H9 (cell line): ENCODE data around the gene PAPOLA. TPM values are rescaled to one million over a fixed set of nuclear protein-coding genes. Genes with fewer than 3 reads are reported as not detected.

Experiments
- DNase-seq: peaks from one replicate; pipeline ENCODE4 v3.0.0-alpha.2; 2017
- H2AFZ ChIP-seq: one replicate; pipeline ENCODE4 v1.6.1; 2013; ENCODE audit warnings: mild to moderate bottlenecking, low read length, control low read depth, moderate library complexity
- H2AK5ac ChIP-seq: 2 replicates; pipeline ENCODE4 v1.6.1; 2013; ENCODE audit warnings: low read length, control low read depth, mixed read lengths; ENCODE audit not compliant: insufficient read length
- H2BK120ac ChIP-seq: one replicate; pipeline ENCODE4 v1.6.1; 2013; ENCODE audit warnings: low read depth, mild to moderate bottlenecking, low read length, control low read depth, inconsistent platforms; ENCODE audit not compliant: poor library complexity, severe bottlenecking
- H2BK12ac ChIP-seq: 2 replicates; pipeline ENCODE4 v1.6.1; 2013; ENCODE audit warnings: low read length, control low read depth, mixed read lengths, low read depth; ENCODE audit not compliant: insufficient read length
- H2BK15ac ChIP-seq: 2 replicates; pipeline ENCODE4 v1.6.1; 2013; ENCODE audit warnings: low read depth, low read length, control low read depth
- H2BK20ac ChIP-seq: one replicate; pipeline ENCODE4 v1.6.1; 2013; ENCODE audit warnings: low read depth, mild to moderate bottlenecking, low read length, control low read depth, inconsistent platforms; ENCODE audit not compliant: poor library complexity, severe bottlenecking
- H2BK5ac ChIP-seq: 2 replicates; pipeline ENCODE4 v1.6.1; 2013; ENCODE audit warnings: low read length, control low read depth, mixed read lengths; ENCODE audit not compliant: insufficient read length
- H3K14ac ChIP-seq: 2 replicates; pipeline ENCODE4 v1.6.1; 2013; ENCODE audit warnings: low read length, control low read depth; ENCODE audit not compliant: insufficient read depth
- H3K18ac ChIP-seq: 2 replicates; pipeline ENCODE4 v1.6.1; 2013; ENCODE audit warnings: low read depth, mild to moderate bottlenecking, mixed read lengths, low read length, control low read depth; ENCODE audit not compliant: insufficient read length
- H3K23ac ChIP-seq: 2 replicates; pipeline ENCODE4 v1.6.1; 2013; ENCODE audit warnings: low read length, control low read depth, mixed read lengths, low read depth; ENCODE audit not compliant: insufficient read length
- H3K23me2 ChIP-seq: 2 replicates; pipeline ENCODE4 v1.6.1; 2013; ENCODE audit warnings: low read depth, mild to moderate bottlenecking, mixed read lengths, low read length, control low read depth; ENCODE audit not compliant: insufficient read length, poor library complexity, severe bottlenecking
- H3K27ac ChIP-seq: 2 replicates; pipeline ENCODE4 v1.5.1; 2013; ENCODE audit warnings: low read length, control low read depth, mixed read lengths, low read depth; ENCODE audit not compliant: insufficient read length
- H3K27me3 ChIP-seq: 2 replicates; pipeline ENCODE4 v1.6.1; 2013; ENCODE audit warnings: low read length, control low read depth, inconsistent platforms; ENCODE audit not compliant: insufficient read depth
- H3K4ac ChIP-seq: 2 replicates; pipeline ENCODE4 v1.6.1; 2013; ENCODE audit warnings: low read depth, mild to moderate bottlenecking, control low read depth, inconsistent platforms, low read length, moderate library complexity
- H3K4me1 ChIP-seq: 2 replicates; pipeline ENCODE4 v1.6.1; 2013; ENCODE audit warnings: low read length, control low read depth, inconsistent platforms; ENCODE audit not compliant: insufficient read depth
- H3K4me2 ChIP-seq: 2 replicates; pipeline ENCODE4 v1.6.1; 2013; ENCODE audit warnings: low read length, control low read depth, mixed read lengths; ENCODE audit not compliant: insufficient read length, insufficient read depth
- H3K56ac ChIP-seq: 2 replicates; pipeline ENCODE4 v1.6.1; 2013; ENCODE audit warnings: low read depth, mild to moderate bottlenecking, mixed read lengths, low read length, control low read depth; ENCODE audit not compliant: insufficient read length
- H3K79me1 ChIP-seq: 2 replicates; pipeline ENCODE4 v1.6.1; 2013; ENCODE audit warnings: low read depth, mild to moderate bottlenecking, moderate library complexity, low read length, control low read depth, inconsistent platforms; ENCODE audit not compliant: insufficient read depth, poor library complexity, severe bottlenecking
- H3K79me2 ChIP-seq: 2 replicates; pipeline ENCODE4 v1.6.1; 2013; ENCODE audit warnings: low read length, control low read depth, inconsistent platforms; ENCODE audit not compliant: insufficient read depth
- H3K9ac ChIP-seq: 2 replicates; pipeline ENCODE4 v1.6.1; 2013; ENCODE audit warnings: low read length, control low read depth, mixed read lengths; ENCODE audit not compliant: insufficient read length; ENCODE audit errors: extremely low read depth
- H3K9me3 ChIP-seq: one replicate; pipeline ENCODE4 v1.6.1; 2013; ENCODE audit warnings: low read depth, low read length, inconsistent platforms; ENCODE audit not compliant: control insufficient read depth
- H3T11ph ChIP-seq: one replicate; pipeline ENCODE4 v1.6.1; 2013; ENCODE audit warnings: mild to moderate bottlenecking, low read length, control low read depth, inconsistent platforms
- H4K20me1 ChIP-seq: one replicate; pipeline ENCODE4 v1.6.1; 2013; ENCODE audit not compliant: control insufficient read depth, insufficient read length, insufficient read depth
- H4K5ac ChIP-seq: 2 replicates; pipeline ENCODE4 v1.6.1; 2013; ENCODE audit warnings: low read depth, mild to moderate bottlenecking, mixed read lengths, low read length, control low read depth; ENCODE audit not compliant: insufficient read length
- H4K8ac ChIP-seq: replicated peaks from 2 replicates; pipeline ENCODE4 v1.6.1; 2013; ENCODE audit warnings: low read length, control low read depth, mixed read lengths, low read depth; ENCODE audit not compliant: insufficient read length
- H4K91ac ChIP-seq: 2 replicates; pipeline ENCODE4 v1.6.1; 2013; ENCODE audit warnings: low read depth, mild to moderate bottlenecking, moderate library complexity, mixed read lengths, low read length, control low read depth; ENCODE audit not compliant: insufficient read length
- H3K27ac Mint-ChIP-seq, 3 experiments: 2 replicates in 2 of 3; 3 replicates in 1 of 3; pipeline ENCODE4 v1.8.0; 2020 to 2021; ENCODE audit warnings: mixed read lengths in 3 of 3, mild to moderate bottlenecking in 1 of 3, moderate library complexity in 1 of 3
- H3K27me3 Mint-ChIP-seq: 2 replicates; pipeline ENCODE4 v1.8.0; 2021; ENCODE audit warnings: low read depth, mild to moderate bottlenecking, moderate library complexity, mixed read lengths
- H3K36me3 Mint-ChIP-seq, 3 experiments: 2 replicates in 2 of 3; 3 replicates in 1 of 3; pipeline ENCODE4 v1.8.0; 2020 to 2021; ENCODE audit warnings: low read depth in 3 of 3, mixed read lengths in 3 of 3; ENCODE audit not compliant: insufficient read depth in 1 of 3
- H3K4me1 Mint-ChIP-seq, 2 experiments: 2 replicates each; pipeline ENCODE4 v1.8.0; 2020; ENCODE audit warnings: mixed read lengths in 2 of 2
- H3K4me3 Mint-ChIP-seq, 2 experiments: 2 replicates in 1 of 2; 3 replicates in 1 of 2; pipeline ENCODE4 v1.8.0; 2020 to 2021; ENCODE audit warnings: mild to moderate bottlenecking in 2 of 2, mixed read lengths in 2 of 2, moderate library complexity in 1 of 2
- H3K9me3 Mint-ChIP-seq, 2 experiments: 2 replicates in 1 of 2; 3 replicates in 1 of 2; pipeline ENCODE4 v1.8.0; 2020; ENCODE audit warnings: mild to moderate bottlenecking in 2 of 2, mixed read lengths in 2 of 2, moderate library complexity in 1 of 2
- WGBS: extraction: QIAGEN DNeasy Blood & Tissue Kit; methylation state at CpG from one replicate; pipeline ENCODE4 v1.1.7; 2013; ENCODE audit warnings: missing lambda C conversion rate, low lambda C conversion rate, mixed read lengths; ENCODE audit not compliant: insufficient read length; ENCODE audit errors: extremely low coverage; 5-methylcytosine and 5-hydroxymethylcytosine counted together
- total RNA-seq: library from RNA; stranded (reverse); gene quantifications from 2 replicates; pipeline ENCODE4 v1.2.1, GENCODE V29; 2021
- TF ChIP-seq, protein P1 (sequence below): fragments of 200-600 bp; sonication (generic); conservative IDR thresholded peaks from 3 replicates; pipeline ENCODE4 v1.8.0; 2021; ENCODE audit warnings: antibody characterized with exemption, mild to moderate bottlenecking

PAPOLA gene
- total RNA-seq, 1 experiment from 2014 or later, result 188 TPM

DNA sequence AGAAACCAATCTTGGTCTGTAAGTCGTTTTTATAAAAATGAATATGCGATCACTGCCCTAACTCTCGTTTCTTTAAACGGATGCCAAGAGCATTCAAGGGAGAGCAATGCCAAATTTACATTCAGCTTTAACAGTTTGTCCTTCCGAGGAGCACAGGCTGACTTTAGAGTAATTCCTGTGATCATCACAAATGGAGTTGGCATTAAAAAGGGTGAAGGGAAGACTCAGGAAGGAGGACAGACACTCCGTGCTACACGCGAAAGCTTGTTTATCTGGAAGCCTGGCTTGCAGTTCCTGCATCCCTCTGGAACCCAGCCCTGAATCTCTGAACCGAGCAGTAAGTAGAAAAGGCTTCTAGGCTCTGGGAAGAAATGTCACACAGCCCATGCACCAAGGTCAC lies 78.4 kb downstream of the PAPOLA start:
- Histone ChIP-seq H2BK15ac (no peak overlapping the region), H2AFZ (no peak overlapping the region), H2BK5ac (no peak overlapping the region), H3K14ac (no peak overlapping the region), H3K4ac (no peak overlapping the region), H2AK5ac (no peak overlapping the region), H3K27me3 (no peaks in the 10 kb centered on the region), H3K4me1 (no peaks in the 10 kb centered on the region), H4K5ac (no peak overlapping the region), H3K4me2 (no peak overlapping the region), H3K23ac (no peak overlapping the region), H4K91ac (no peak overlapping the region), H3K27ac (no peak overlapping the region), H3K18ac (no peak overlapping the region), H3K23me2 (no peaks in the 10 kb centered on the region), H3K9me3 (no peaks in the 10 kb centered on the region), H3K79me1 (no peaks in the 10 kb centered on the region), H3K79me2 (no peaks in the 10 kb centered on the region), H2BK120ac (no peak overlapping the region), H2BK12ac (no peak overlapping the region), H3K9ac (no peak overlapping the region), H2BK20ac (no peak overlapping the region), H3T11ph (no peak overlapping the region), H4K20me1 (no peaks in the 10 kb centered on the region), H4K8ac (no peak overlapping the region), H3K56ac (no peak overlapping the region)
- no peaks in the 10 kb centered on the region for H3K9me3 Mint-ChIP-seq
- peaks cover 19 to 30% of the 10 kb centered on the region in 2 experiments for H3K4me1 Mint-ChIP-seq
- no peaks in the 10 kb centered on the region; a peak in 1 of 7 replicates for H3K36me3 Mint-ChIP-seq
- H3K27ac Mint-ChIP-seq, result no peak overlapping the region
- no peak for DNase-seq
- WGBS, result no CpG with 5 or more reads among the region's 9 CpGs
- H3K27me3 Mint-ChIP-seq, result no peaks in the 10 kb centered on the region; the same call in 1 of the 2 replicates
- no peak overlapping the region for H3K4me3 Mint-ChIP-seq
- TF ChIP-seq, protein P1, sequence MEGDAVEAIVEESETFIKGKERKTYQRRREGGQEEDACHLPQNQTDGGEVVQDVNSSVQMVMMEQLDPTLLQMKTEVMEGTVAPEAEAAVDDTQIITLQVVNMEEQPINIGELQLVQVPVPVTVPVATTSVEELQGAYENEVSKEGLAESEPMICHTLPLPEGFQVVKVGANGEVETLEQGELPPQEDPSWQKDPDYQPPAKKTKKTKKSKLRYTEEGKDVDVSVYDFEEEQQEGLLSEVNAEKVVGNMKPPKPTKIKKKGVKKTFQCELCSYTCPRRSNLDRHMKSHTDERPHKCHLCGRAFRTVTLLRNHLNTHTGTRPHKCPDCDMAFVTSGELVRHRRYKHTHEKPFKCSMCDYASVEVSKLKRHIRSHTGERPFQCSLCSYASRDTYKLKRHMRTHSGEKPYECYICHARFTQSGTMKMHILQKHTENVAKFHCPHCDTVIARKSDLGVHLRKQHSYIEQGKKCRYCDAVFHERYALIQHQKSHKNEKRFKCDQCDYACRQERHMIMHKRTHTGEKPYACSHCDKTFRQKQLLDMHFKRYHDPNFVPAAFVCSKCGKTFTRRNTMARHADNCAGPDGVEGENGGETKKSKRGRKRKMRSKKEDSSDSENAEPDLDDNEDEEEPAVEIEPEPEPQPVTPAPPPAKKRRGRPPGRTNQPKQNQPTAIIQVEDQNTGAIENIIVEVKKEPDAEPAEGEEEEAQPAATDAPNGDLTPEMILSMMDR, result no peak
